Measurements from ENCODE around the gene HS6ST2. TPM values are rescaled to one million over a fixed set of nuclear protein-coding genes. Genes with fewer than 3 reads are reported as not detected.
A peak's percentile ranks its signal among the peaks of the same experiment; 100 is the strongest.

Gene HS6ST2
- total RNA-seq, 1 donor: under 0.01 TPM

- H3K4me3 ChIP-seq (ENCODE audit: low read depth, low read length): no peak overlapping the region
- no peak for TF ChIP-seq CTCF (IDR thresholded peaks at IDR 0.05; ENCODE audit: insufficient read depth, low read length)
- no peak for DNase-seq (ENCODE audit: low read depth)
Measured at GRCh38 chrX:132668178-132668577, 290.3 kb downstream of the HS6ST2 start.

GRCh38 chrX:132665676-132666075 lies 292.8 kb downstream of the HS6ST2 start:
- DNase-seq (ENCODE audit: low read depth): no peak
- TF ChIP-seq CTCF (IDR thresholded peaks at IDR 0.05; ENCODE audit: insufficient read depth, low read length): no peak
- H3K4me3 ChIP-seq (ENCODE audit: low read depth, low read length): no peak overlapping the region

- TF ChIP-seq CTCF (IDR thresholded peaks at IDR 0.05; ENCODE audit: insufficient read depth, low read length): no peak
- DNase-seq (ENCODE audit: low read depth): no peak
- no peak overlapping the region for H3K4me3 ChIP-seq (ENCODE audit: low read depth, low read length)
Measured at GRCh38 chrX:132664273-132664672, 294.2 kb downstream of the HS6ST2 start.

- no peak overlapping the region for H3K4me3 ChIP-seq (ENCODE audit: low read depth, low read length)
- no peak for DNase-seq (ENCODE audit: low read depth)
- no peak for TF ChIP-seq CTCF (IDR thresholded peaks at IDR 0.05; ENCODE audit: insufficient read depth, low read length)
Measured at GRCh38 chrX:132662844-132663243, 295.6 kb downstream of the HS6ST2 start.

- no peak overlapping the region for H3K4me3 ChIP-seq (ENCODE audit: low read depth, low read length)
- DNase-seq (ENCODE audit: low read depth): no peak
- TF ChIP-seq CTCF (IDR thresholded peaks at IDR 0.05; ENCODE audit: insufficient read depth, low read length): no peak
Measured at GRCh38 chrX:132657876-132658275, 300.6 kb downstream of the HS6ST2 start.

GRCh38 chrX:132652871-132653270 lies 305.6 kb downstream of the HS6ST2 start:
- no peak for DNase-seq (ENCODE audit: low read depth)
- TF ChIP-seq CTCF (IDR thresholded peaks at IDR 0.05; ENCODE audit: insufficient read depth, low read length): no peak
- H3K4me3 ChIP-seq (ENCODE audit: low read depth, low read length): no peak overlapping the region

GRCh38 chrX:132651421-132652086 lies 306.9 kb downstream of the HS6ST2 start:
- DNase-seq (ENCODE audit: low read depth): peak; percentile 5
- TF ChIP-seq CTCF (IDR thresholded peaks at IDR 0.05; ENCODE audit: insufficient read depth, low read length): no peak
- no peak overlapping the region for H3K4me3 ChIP-seq (ENCODE audit: low read depth, low read length)

All from fibroblast of the aortic adventitia (primary cell).